GM19467 (cell line): ENCODE results near the gene SMAD6.
"Not testable (repeated sequence)": the region's sequence is repeated elsewhere in the genome, so short reads cannot be mapped to it uniquely, and the experiment has no call there.

Experiments
- ATAC-seq: cut with Tn5 transposase; IDR thresholded peaks from one replicate; pipeline ENCODE4 v1.9.1; 2021; ENCODE audit warnings: mild to moderate bottlenecking, moderate library complexity; ENCODE audit not compliant: unreplicated experiment

The SMAD6 gene

GRCh38 chr15:66674756-66675155, 27.3 kb upstream of the SMAD6 start:
- ATAC-seq, result no peak

GRCh38 chr15:66675446-66675845, 26.6 kb upstream of the SMAD6 start:
- ATAC-seq, result no peak

- ATAC-seq, result no peak
Measured at GRCh38 chr15:66677336-66677735, 24.7 kb upstream of the SMAD6 start.

DNA sequence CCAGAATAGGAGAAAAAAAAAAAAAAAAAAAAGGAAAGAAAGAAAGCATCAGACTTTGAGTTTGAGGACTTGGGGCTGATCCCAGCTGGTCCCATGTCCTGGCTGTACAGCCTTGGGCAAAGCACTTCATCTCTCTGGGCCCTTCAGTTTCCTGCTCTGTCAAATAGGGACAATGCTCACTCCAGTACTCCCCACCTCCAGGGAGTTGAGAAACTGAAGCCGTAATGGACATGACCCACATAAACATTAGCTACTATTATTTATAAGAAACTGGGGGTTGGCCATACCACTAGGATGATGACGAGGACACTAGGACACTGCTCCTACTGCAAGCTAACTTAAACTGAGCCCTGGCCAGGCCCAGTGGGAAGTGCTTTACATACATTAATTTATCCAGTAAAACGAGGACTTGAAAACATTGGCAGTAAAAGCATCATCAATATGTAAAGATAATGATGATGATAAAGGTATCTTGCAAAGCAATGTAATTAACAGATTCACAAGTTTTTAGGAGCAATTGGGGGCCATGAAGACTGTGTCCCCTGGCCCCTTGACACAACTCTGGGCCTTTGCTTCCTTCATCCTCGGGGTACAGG, 22.9 kb upstream of the SMAD6 start:
- no peak for ATAC-seq

DNA sequence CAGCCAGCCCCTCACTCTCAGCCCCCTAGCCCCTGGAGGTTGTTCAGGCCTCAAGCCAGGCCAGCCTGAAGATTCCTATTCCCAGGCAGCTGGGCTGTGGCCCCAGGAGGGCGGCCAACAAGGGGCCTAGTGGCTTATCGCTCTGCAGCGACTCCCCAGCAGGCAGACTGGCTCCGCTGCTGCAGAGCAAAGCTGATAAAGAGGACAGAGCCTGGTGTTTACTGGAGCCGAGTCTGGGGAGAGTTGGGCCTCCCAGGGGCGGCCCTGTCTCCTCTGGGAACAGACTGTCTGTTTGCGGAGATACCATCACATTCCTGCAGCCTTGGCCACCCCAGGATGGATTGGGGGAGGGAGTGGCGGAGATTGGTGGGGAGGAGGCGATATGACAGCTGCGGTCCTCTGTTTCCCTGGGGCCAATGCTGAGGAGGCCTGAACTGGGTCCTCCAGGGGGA, 22.4 kb upstream of the SMAD6 start:
- no peak for ATAC-seq

DNA sequence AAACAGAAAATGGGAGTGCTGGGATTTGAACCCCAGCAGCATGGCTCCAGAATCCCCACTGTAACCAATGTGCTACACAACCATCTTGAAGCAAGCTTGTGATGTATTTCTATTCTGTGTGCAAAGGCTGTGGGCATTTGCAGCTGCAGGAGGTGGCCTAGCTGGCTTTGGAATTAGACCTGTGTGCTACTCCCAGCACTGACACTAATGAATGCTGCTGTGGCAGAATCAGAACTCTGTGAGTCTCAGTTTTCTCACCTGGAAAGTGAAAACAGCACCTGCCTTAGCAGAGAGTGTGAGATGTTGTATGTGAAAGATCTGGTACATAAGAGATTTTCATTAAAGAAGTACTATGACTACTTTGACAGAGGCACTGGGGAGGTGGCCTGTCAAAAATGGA, 21.5 kb upstream of the SMAD6 start:
- no peak for ATAC-seq

DNA sequence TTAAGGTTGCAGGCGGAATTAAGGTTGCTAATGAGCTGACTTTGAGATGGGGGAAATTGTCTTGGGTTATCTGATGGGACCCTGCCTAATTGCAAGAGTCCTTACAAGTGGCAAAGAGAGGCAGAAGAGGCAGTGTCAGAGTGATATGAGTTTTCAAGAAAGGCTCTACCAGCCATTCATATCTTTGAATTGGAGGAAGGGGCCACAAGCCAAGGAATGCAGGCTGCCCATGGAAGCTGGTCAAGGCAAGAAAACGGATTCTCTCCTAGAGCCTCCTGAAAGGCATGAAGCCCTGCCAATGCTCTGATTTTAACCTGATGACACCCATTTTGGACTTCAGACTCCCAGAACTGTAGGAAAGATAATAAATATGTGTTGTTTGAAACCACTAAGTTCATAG, 20.6 kb upstream of the SMAD6 start:
- no peak for ATAC-seq

DNA sequence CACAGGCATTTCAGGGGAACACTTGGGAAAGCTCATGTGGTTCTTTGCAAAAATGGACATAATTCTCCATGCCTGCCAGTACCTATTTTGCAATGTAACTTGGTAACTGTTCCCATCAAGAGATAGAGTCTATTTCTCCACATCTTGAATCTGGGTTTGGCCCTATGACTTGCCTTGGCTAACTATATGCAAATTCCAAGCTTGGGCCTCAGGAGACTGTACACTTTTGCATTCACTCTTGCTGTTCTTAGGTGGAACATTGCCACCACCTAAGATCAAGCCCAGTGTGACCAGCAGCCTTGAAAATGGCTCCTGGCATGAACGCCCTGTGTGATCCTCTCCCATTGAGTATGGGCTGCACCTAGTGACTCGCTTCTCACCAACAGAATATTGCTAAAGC, 19.8 kb upstream of the SMAD6 start:
- no peak for ATAC-seq

- no peak for ATAC-seq
Measured at GRCh38 chr15:66682865-66683264, 19.2 kb upstream of the SMAD6 start.

DNA sequence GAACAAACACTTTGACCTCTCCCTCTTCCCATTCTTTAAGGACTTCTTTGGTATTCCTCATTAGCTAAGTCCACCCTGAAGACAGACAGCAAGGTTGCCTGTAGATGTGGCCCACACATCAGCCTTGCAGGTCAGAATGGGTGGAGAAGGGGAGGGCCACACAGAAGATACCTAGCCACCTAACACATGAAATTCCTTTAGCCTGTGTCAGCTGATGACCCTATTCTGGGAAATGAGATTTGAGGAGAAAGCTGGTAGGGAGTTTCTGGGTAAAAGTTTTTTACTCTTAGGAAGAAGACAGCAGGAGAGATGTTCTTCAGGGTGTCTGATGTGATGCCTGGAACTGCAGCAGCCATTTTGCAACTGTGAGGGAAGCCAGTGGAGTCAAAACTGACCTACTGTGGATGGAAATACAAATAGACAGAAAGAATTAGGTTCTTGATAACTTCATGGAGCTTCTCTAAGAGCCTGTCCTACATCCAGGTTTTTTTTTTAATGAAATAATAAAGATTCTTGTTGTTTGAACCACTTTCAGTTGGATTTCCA, 17.8 kb upstream of the SMAD6 start:
- ATAC-seq, result no peak

DNA sequence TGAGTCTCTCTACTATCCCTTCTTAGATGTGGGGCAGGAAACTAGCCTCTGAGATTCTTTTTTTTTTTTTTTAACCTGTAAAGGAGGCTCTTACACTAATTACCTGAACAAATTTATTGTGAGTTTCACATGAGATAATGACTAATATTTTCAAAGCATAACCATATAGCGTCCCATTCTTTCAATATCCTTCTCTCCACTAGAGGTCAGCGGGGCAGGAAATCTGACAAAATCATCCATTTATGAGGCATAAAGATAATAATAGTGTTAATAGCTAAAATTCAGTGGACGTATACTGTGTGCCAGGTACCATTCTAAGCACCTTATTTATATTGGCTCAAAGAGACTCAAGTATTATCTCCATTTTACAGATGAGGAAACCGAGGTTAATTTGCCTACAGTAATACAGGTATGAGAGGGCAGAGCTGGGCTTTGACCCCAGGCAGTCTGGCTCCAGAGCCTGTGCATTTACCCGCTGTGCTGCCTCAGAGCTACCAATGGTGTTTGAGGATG, 16.3 kb upstream of the SMAD6 start:
- ATAC-seq, result no peak

DNA sequence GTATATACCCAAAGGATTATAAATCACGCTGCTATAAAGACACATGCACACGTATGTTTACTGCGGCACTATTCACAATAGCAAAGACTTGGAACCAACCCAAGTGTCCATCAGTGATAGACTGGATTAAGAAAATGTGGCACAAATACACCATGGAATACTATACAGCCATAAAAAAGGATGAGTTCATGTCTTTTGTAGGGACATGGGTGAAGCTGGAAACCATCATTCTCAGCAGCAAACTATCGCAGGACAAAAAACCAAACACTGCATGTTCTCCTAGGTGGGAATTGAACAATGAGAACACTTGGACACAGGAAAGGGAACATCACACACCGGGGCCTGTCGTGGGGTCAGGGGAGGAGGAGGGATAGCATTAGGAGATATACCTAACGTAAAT, 11.1 kb upstream of the SMAD6 start:
- ATAC-seq, result not testable (repeated sequence)

DNA sequence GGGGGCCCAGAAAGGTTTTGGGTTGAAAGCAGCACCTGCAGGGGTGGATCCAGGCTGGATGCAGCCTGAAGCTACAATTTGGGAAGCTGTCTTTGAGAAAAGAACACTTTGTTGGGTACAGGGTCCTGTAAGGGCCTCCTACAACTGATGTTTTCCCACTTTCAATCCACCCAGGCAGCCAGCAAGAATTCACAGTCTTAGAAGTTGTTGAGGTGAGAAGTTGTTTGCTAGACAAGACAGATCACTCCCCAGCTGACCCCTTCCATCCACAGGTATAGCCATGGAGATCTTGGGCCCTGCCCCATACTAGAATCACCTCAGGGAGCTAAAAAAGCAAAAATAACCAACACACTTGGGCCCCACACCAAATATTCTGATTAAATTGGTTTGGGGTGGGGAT, 10.3 kb upstream of the SMAD6 start:
- ATAC-seq, result no peak

DNA sequence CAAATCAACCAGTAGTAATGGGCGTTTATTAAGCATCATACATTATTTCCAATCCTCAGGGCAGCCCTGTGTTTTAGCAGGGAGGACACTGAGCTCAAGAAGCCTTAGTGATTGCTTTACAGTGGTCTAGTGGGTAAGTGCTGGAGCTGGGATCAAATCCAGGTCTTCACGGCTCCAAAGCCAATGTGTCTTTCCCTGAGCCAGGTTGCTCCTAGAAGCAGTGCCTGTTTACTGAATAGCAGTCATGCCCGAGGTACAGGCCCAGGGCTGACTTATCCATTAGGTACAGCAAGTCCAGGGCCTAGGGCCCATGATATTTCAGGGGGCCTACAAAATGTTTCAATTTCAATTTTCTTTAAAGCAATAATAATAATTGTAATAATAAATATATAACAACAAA, 9.6 kb upstream of the SMAD6 start:
- ATAC-seq, result no peak

- ATAC-seq, result no peak
Measured at GRCh38 chr15:66692808-66693596, 9.0 kb upstream of the SMAD6 start.

GRCh38 chr15:66696770-66697169, 5.3 kb upstream of the SMAD6 start:
- no peak for ATAC-seq

DNA sequence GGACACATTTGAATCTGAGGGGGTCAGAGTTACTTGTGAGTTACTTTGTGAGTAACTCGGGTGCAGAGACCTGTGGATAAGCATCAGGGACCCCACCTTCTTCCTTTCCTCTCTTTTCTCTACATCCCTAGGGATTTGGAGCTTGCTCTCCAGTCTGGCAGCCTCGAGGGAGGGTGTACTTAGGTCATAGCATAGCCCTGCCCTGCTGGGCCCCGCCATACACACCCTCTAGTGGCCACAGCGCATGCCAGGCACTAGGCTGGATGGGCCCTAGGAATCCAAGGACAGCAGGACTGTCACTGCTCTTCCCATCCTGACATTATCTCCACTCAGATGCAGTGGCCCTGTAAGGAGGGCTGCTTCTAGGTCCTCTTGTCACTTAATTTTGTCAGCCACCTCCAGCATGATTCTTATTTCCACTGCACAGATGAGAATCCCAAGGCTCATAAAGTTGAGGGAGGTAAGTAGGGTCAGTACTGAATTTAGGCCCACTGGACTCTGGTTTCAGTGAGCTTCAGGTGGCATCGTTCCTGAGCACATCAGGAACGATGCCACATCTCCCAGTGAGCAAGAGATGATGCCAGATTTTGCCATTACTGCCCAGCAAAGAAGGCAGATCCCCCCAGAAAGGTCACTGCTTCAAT, 3.6 kb upstream of the SMAD6 start:
- no peak for ATAC-seq

GRCh38 chr15:66698971-66699370, 3.1 kb upstream of the SMAD6 start:
- no peak for ATAC-seq

GRCh38 chr15:66700412-66700801, 1.6 kb upstream of the SMAD6 start:
- no peak for ATAC-seq

DNA sequence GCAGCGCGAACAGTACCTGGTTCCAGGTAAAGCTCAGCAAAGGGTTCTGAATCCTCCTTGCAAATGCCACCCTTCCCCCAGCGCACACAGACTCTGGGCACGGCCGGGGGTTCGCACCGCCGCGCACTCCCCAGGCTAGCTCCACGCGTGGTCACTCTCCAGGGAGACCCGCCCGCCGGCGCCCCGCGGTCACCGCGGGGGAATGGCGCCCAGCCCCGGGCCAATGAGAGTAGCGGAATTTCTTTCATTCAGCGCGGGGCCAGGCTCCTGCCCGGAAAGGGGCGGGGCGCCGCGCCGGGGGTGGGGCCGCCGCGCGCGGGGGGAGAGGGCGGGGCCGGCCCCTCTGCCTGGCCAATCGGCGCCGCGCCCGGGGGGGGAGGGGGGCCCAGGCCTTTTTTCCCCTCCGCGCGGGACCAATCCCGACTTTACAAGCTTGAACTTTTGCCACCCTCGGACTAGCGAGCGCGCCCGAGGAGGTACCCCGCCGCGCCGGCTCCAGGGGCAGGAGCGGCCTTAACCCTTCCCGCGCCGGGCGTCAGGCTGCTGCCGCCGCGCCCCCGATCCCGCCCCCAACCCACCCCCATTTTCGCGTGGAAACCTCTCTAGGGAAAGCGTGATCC, 1.1 kb upstream of the SMAD6 start:
- peak; percentile 65 for ATAC-seq

GRCh38 chr15:66701422-66702034, 508 bp upstream of the SMAD6 start:
- ATAC-seq, result peak; percentile 39
